ENCODE data around the gene PRUNE1.

GRCh38 chr1:151043163-151043562 is 34.9 kb downstream of the PRUNE1 start:
- TF ChIP-seq CTCF (IDR thresholded peaks at IDR 0.05) (no peak), HMGXB4 (CRISPR knock-in tag; IDR thresholded peaks at IDR 0.05) (no peak), ZNF396 (CRISPR knock-in tag; IDR thresholded peaks at IDR 0.05; ENCODE audit: borderline replicate concordance) (no peak), CDX4 (CRISPR knock-in tag; IDR thresholded peaks at IDR 0.05; ENCODE audit: borderline replicate concordance) (no peak), ZNF423 (CRISPR knock-in tag; IDR thresholded peaks at IDR 0.05) (no peak), JUN (CRISPR knock-in tag; IDR thresholded peaks at IDR 0.05) (no peak), NR1H2 (CRISPR knock-in tag; IDR thresholded peaks at IDR 0.05) (no peak)
